H1 (cell line): ENCODE measurements around the gene MACC1. TPM values are rescaled to one million over a fixed set of nuclear protein-coding genes. Genes with fewer than 3 reads are reported as not detected.

Experiments
- CTCF ChIA-PET: fragments of 300-600 bp; sonication (Branson Sonifier 250); formaldehyde crosslinking; loops from one replicate; lab custom pipeline; 2021; ENCODE audit not compliant: partially characterized antibody; lab: Charles Lee
- POLR2A ChIA-PET: fragments of 300-600 bp; sonication (Branson Sonifier 250); formaldehyde crosslinking; loops from one replicate; lab custom pipeline; 2021; ENCODE audit warnings: inconsistent platforms; ENCODE audit not compliant: partially characterized antibody; lab: Charles Lee
- DNase-seq, 2 experiments: peaks; one replicate each; pipeline versions ENCODE4 v3.0.0 to v3.0.0-alpha.2; 2010 to 2022; ENCODE audit warnings: low spot score in 2 of 2, low read depth in 1 of 2, mixed read lengths in 1 of 2
- FAIRE-seq: peaks from 2 replicates; lab custom pipeline; 2011; peaks lifted over from hg19 to GRCh38; lab: Jason Lieb, UNC
- H2AFZ ChIP-seq: 2 replicates; pipeline ENCODE4 v1.8.1; 2012; ENCODE audit warnings: low read length, inconsistent platforms
- H2AK5ac ChIP-seq: 2 replicates; pipeline ENCODE4 v1.6.1; 2013; ENCODE audit warnings: low read depth, low read length
- H2BK120ac ChIP-seq: replicated peaks from 2 replicates; pipeline ENCODE3; 2013; ENCODE audit warnings: low read depth, low read length, inconsistent platforms
- H2BK12ac ChIP-seq: 2 replicates; pipeline ENCODE4 v1.6.1; 2013; ENCODE audit warnings: low read depth, low read length
- H2BK15ac ChIP-seq: 2 replicates; pipeline ENCODE4 v1.6.1; 2013; ENCODE audit warnings: low read length
- H2BK20ac ChIP-seq: 2 replicates; pipeline ENCODE4 v1.6.1; 2013; ENCODE audit warnings: low read length
- H2BK5ac ChIP-seq: 2 replicates; pipeline ENCODE4 v1.6.1; 2013; ENCODE audit warnings: low read depth, low read length
- H3K14ac ChIP-seq: 2 replicates; pipeline ENCODE4 v1.6.1; 2013; ENCODE audit warnings: inconsistent platforms; ENCODE audit not compliant: insufficient read length
- H3K18ac ChIP-seq: 2 replicates; pipeline ENCODE4 v1.6.1; 2013; ENCODE audit warnings: low read length; ENCODE audit errors: extremely low read depth
- H3K23ac ChIP-seq: 2 replicates; pipeline ENCODE4 v1.6.1; 2013; ENCODE audit warnings: inconsistent platforms; ENCODE audit not compliant: insufficient read length
- H3K23me2 ChIP-seq: 2 replicates; pipeline ENCODE4 v1.6.1; 2013; ENCODE audit warnings: low read depth, low read length
- H3K27ac ChIP-seq: 2 replicates; pipeline ENCODE4 v1.6.1; 2011; ENCODE audit warnings: low read depth, low read length, inconsistent platforms
- H3K27me3 ChIP-seq, 4 experiments: replicated peaks in 1 of 4; 1 replicate in 1 of 4; 2 replicates in 3 of 4; pipeline versions ENCODE4 v1.6.1 to v1.8.1; 2011 to 2013; ENCODE audit warnings: low read length in 3 of 4, mild to moderate bottlenecking in 3 of 4, inconsistent platforms in 2 of 4, mixed read lengths in 2 of 4, moderate library complexity in 1 of 4; ENCODE audit not compliant: control insufficient read depth in 3 of 4, insufficient read depth in 3 of 4; ENCODE audit errors: extremely low read depth in 1 of 4
- H3K36me3 ChIP-seq, 4 experiments: 2 replicates each; pipeline versions ENCODE4 v1.6.1 to v1.8.1; 2011 to 2013; ENCODE audit warnings: mild to moderate bottlenecking in 4 of 4, low read length in 3 of 4, moderate library complexity in 2 of 4, control low read depth in 1 of 4, inconsistent platforms in 1 of 4; ENCODE audit not compliant: insufficient read depth in 4 of 4, control insufficient read depth in 2 of 4
- H3K4ac ChIP-seq: replicated peaks from 2 replicates; pipeline ENCODE3; 2013; ENCODE audit warnings: low read length, low read depth, mixed read lengths, inconsistent platforms; ENCODE audit not compliant: insufficient read length
- H3K4me1 ChIP-seq, 4 experiments: replicated peaks in 1 of 4; 1 replicate in 1 of 4; 2 replicates in 3 of 4; pipeline versions ENCODE4 v1.6.1 to v1.8.1; 2011 to 2013; ENCODE audit warnings: low read length in 3 of 4, inconsistent platforms in 2 of 4, mixed read lengths in 1 of 4; ENCODE audit not compliant: insufficient read depth in 4 of 4, control insufficient read depth in 3 of 4
- H3K4me2 ChIP-seq, 2 experiments: 2 replicates each; pipeline versions ENCODE4 v1.6.1 to v1.8.1; 2011 to 2013; ENCODE audit warnings: low read depth in 2 of 2, low read length in 2 of 2, control low read depth in 1 of 2, inconsistent platforms in 1 of 2, mild to moderate bottlenecking in 1 of 2; ENCODE audit not compliant: insufficient read depth in 1 of 2
- H3K4me3 ChIP-seq, 4 experiments: fragments of 200-600, 300-600 bp in 1 of 4; sonication (generic), shearing (Covaris generic), sonication (Bioruptor Twin) in 1 of 4; 2 replicates each; pipeline versions ENCODE4 v1.5.1 to v1.8.1; 2011 to 2016; ENCODE audit warnings: low read length in 4 of 4, low read depth in 3 of 4, control low read depth in 2 of 4, inconsistent platforms in 2 of 4, mild to moderate bottlenecking in 2 of 4, mixed read lengths in 1 of 4, moderate library complexity in 1 of 4; ENCODE audit not compliant: insufficient read depth in 2 of 4; ENCODE audit errors: extremely low read depth in 1 of 4
- H3K56ac ChIP-seq: replicated peaks from 2 replicates; pipeline ENCODE3; 2013; ENCODE audit warnings: low read depth, mild to moderate bottlenecking, mixed read lengths, low read length, inconsistent platforms; ENCODE audit not compliant: insufficient read length
- H3K79me1 ChIP-seq: 2 replicates; pipeline ENCODE4 v1.6.1; 2013; ENCODE audit warnings: low read depth, low read length, control low read depth
- H3K79me2 ChIP-seq, 2 experiments: 2 replicates each; pipeline versions ENCODE4 v1.6.1 to v1.8.1; 2012 to 2013; ENCODE audit warnings: low read length in 2 of 2, mild to moderate bottlenecking in 2 of 2, inconsistent platforms in 1 of 2; ENCODE audit not compliant: insufficient read depth in 2 of 2, control insufficient read depth in 1 of 2
- H3K9ac ChIP-seq, 4 experiments: replicated peaks in 1 of 4; 1 replicate in 1 of 4; 2 replicates in 3 of 4; pipeline versions ENCODE4 v1.6.1 to v1.8.1; 2011 to 2013; ENCODE audit warnings: low read depth in 3 of 4, low read length in 3 of 4, control low read depth in 2 of 4, mild to moderate bottlenecking in 2 of 4, moderate library complexity in 2 of 4, inconsistent platforms in 1 of 4; ENCODE audit errors: extremely low read depth in 1 of 4
- H3K9me3 ChIP-seq, 2 experiments: 2 replicates each; pipeline versions ENCODE4 v1.6.1 to v1.8.1; 2012 to 2013; ENCODE audit warnings: mild to moderate bottlenecking in 2 of 2, moderate library complexity in 2 of 2, control low read depth in 1 of 2, inconsistent platforms in 1 of 2, low read depth in 1 of 2, low read length in 1 of 2, mixed read lengths in 1 of 2; ENCODE audit not compliant: insufficient read depth in 2 of 2
- H4K20me1 ChIP-seq, 2 experiments: replicated peaks in 1 of 2; 2 replicates each; pipeline versions ENCODE3 to v1.8.1; 2011 to 2013; ENCODE audit warnings: inconsistent platforms in 2 of 2, low read length in 2 of 2, mild to moderate bottlenecking in 1 of 2; ENCODE audit not compliant: insufficient read depth in 2 of 2, control insufficient read depth in 1 of 2
- H4K5ac ChIP-seq: 2 replicates; pipeline ENCODE4 v1.6.1; 2013; ENCODE audit warnings: low read length, low read depth, mixed read lengths, inconsistent platforms; ENCODE audit not compliant: insufficient read length
- H4K8ac ChIP-seq: 2 replicates; pipeline ENCODE4 v1.8.0; 2013; ENCODE audit warnings: mild to moderate bottlenecking, moderate library complexity, low read length, inconsistent platforms; ENCODE audit not compliant: insufficient read depth; ENCODE audit errors: extremely low read depth
- H4K91ac ChIP-seq: replicated peaks from 2 replicates; pipeline ENCODE3; 2013; ENCODE audit warnings: low read length, mixed read lengths, inconsistent platforms; ENCODE audit not compliant: insufficient read length
- CBX8 ChIP-seq: fragments of 300-800, 300-1000 bp; sonication (generic); IDR thresholded peaks from 2 replicates; pipeline ENCODE4 v1.7.1; 2016; ENCODE audit warnings: low read depth, low read length, borderline replicate concordance
- CEBPB ChIP-seq: IDR thresholded peaks from 2 replicates; pipeline ENCODE4 v1.6.1; 2012; ENCODE audit warnings: low read depth, low read length
- CHD2 ChIP-seq: IDR thresholded peaks from 2 replicates; pipeline ENCODE4 v1.6.1; 2012; ENCODE audit warnings: low read length, improper control_type of control experiment
- POLR2A ChIP-seq, 2 experiments: IDR thresholded peaks; 1 replicate in 1 of 2; 2 replicates in 1 of 2; pipeline ENCODE4 v1.6.1; 2011; ENCODE audit warnings: low read depth in 2 of 2, low read length in 2 of 2, mild to moderate bottlenecking in 2 of 2; ENCODE audit errors: control extremely low read depth in 1 of 2
- POU5F1 ChIP-seq: IDR thresholded peaks from 2 replicates; pipeline ENCODE4 v1.6.1; 2011; ENCODE audit warnings: low read depth, mild to moderate bottlenecking, low read length, moderate library complexity
- WGBS, 2 experiments: shearing (Covaris generic) in 1 of 2; methylation state at CpG; one replicate each; pipeline versions ENCODE4 v1.1.6 to v1.1.7; 2013 to 2015; ENCODE audit warnings: low lambda C conversion rate in 2 of 2, mixed read lengths in 2 of 2, inconsistent platforms in 1 of 2, low coverage in 1 of 2, missing lambda C conversion rate in 1 of 2; ENCODE audit not compliant: insufficient replicate concordance in 2 of 2, insufficient coverage in 1 of 2, insufficient read length in 1 of 2; ENCODE audit errors: extremely low coverage in 1 of 2, missing lambda C conversion rate in 1 of 2; 5-methylcytosine and 5-hydroxymethylcytosine counted together
- polyA plus RNA-seq, 7 experiments: library from polyadenylated mRNA; depleted of rRNA in 3 of 7; stranded (reverse) in 5 of 7; unstranded in 2 of 7; fragments of >200 nt in 5 of 7; fragments of 200-250 nt in 2 of 7; gene quantifications; 1 replicate in 5 of 7; 2 replicates in 1 of 7; 4 replicates in 1 of 7; pipeline versions ENCODE4 v1.2.1 to v1.2.3, GENCODE V29; 2011 to 2013; ENCODE audit warnings: missing spikeins in 2 of 7, mixed read lengths in 2 of 7
- total RNA-seq: library from RNA; stranded (reverse); fragmentation: NEBNext Ultra II Directional; extraction: Animal tissue kit (Norgen Biotek cat#: 25700); gene quantifications from 2 replicates; pipeline ENCODE4 v1.2.1, GENCODE V29; 2021

Gene MACC1
- total and polyA plus RNA-seq, 2 of the 8 experiments (the other 6 are each of a cell fraction or from before 2014, with no cell fraction given), result 2.0 to 17.2 TPM

- H2BK5ac ChIP-seq, result no peak overlapping the region
- no peak overlapping the region for H3K56ac ChIP-seq
- DNase-seq, result no peak
- no peaks in the 10 kb centered on the region for H3K79me1 ChIP-seq
- H3K27me3 ChIP-seq, result no peaks in the 10 kb centered on the region
- no peak overlapping the region for H3K4ac ChIP-seq
- H3K27ac ChIP-seq, result no peak overlapping the region
- H3K4me3 ChIP-seq, result no peak overlapping the region
- no peak overlapping the region for H4K91ac ChIP-seq
- H3K79me2 ChIP-seq, result peaks cover 13 to 100% of the 10 kb centered on the region in 2 experiments
- H3K23ac ChIP-seq, result no peak overlapping the region
- H3K36me3 ChIP-seq, result peaks cover 0 to 28% (median 3%) of the 10 kb centered on the region in 4 experiments; a peak in 3 of 8 replicates
- no peak overlapping the region for H3K9ac ChIP-seq
- no peak overlapping the region for H4K8ac ChIP-seq
- 88% methylated on average over 2 of the region's 2 CpGs; no CpG with 5 or more reads in 1 of the 2 experiments for WGBS, 2 experiments
- no peak overlapping the region for H3K4me2 ChIP-seq
- no peaks in the 10 kb centered on the region for H4K20me1 ChIP-seq
- no peak overlapping the region for H2BK20ac ChIP-seq
- no peak overlapping the region for H2BK120ac ChIP-seq
- no peak overlapping the region for H2BK12ac ChIP-seq
- peaks cover 2 to 43% (median 13%) of the 10 kb centered on the region in 4 experiments; a peak in 6 of 7 replicates for H3K4me1 ChIP-seq
- no peaks in the 10 kb centered on the region for H3K23me2 ChIP-seq
- CTCF ChIA-PET, result interaction anchor here (1.2 to 2.2 kb wide), 6 partner anchors 9 to 83 kb away, joined by 4 to 9 read pairs (median 4); no protein-coding TSS in a partner anchor
- no peak overlapping the region for H2BK15ac ChIP-seq
- H2AFZ ChIP-seq, result no peak overlapping the region
- H4K5ac ChIP-seq, result no peak overlapping the region
- no peak overlapping the region for H3K14ac ChIP-seq
- POLR2A ChIA-PET, result interaction anchor here (0.7 to 10.3 kb wide), 13 partner anchors 8 to 360 kb away, joined by 3 to 68 read pairs (median 5); no protein-coding TSS in a partner anchor
- no peak for TF ChIP-seq CHD2
- no peak for TF ChIP-seq CEBPB
- peak in 1 of 2 experiments; percentile 30; a peak in 1 of 3 replicates for TF ChIP-seq POLR2A (IDR thresholded peaks at IDR 0.05; ENCODE audit: control extremely low read depth in 1 of 2, low read depth in 2 of 2, low read length in 2 of 2)
- TF ChIP-seq POU5F1, result no peak
- no peak for TF ChIP-seq CBX8
- FAIRE-seq, result peak; percentile 65
- H2AK5ac ChIP-seq, result no peak overlapping the region; the same call in 1 of the 2 replicates
- H3K9me3 ChIP-seq, result no peaks in the 10 kb centered on the region
- no peak overlapping the region for H3K18ac ChIP-seq
Measured at GRCh38 chr7:20114468-20114867, 102.7 kb downstream of the MACC1 start.
